ENCODE data around the gene HCFC1R1. TPM values are rescaled to one million over a fixed set of nuclear protein-coding genes. Genes with fewer than 3 reads are reported as not detected.

Gene HCFC1R1
- total RNA-seq, 1 donor from 2014 or later, result 10.2 TPM

DNA sequence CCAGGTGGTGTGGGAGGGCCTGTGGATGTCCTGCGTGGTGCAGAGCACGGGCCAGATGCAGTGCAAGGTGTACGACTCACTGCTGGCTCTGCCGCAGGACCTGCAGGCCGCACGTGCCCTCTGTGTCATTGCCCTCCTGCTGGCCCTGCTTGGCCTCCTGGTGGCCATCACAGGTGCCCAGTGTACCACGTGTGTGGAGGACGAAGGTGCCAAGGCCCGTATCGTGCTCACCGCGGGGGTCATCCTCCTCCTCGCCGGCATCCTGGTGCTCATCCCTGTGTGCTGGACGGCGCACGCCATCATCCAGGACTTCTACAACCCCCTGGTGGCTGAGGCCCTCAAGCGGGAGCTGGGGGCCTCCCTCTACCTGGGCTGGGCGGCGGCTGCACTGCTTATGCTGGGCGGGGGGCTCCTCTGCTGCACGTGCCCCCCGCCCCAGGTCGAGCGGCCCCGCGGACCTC, 10.2 kb downstream of the HCFC1R1 start:
- DNase-seq (ENCODE audit: low read depth), result no peak
- H3K4me3 ChIP-seq (ENCODE audit: low read depth, low read length), result no peak overlapping the region
- no peaks in the 10 kb centered on the region for H3K36me3 ChIP-seq (ENCODE audit: control insufficient read depth, insufficient read depth, low read length)
- H3K27me3 ChIP-seq (ENCODE audit: control insufficient read depth, insufficient read depth, low read length), result peaks cover 12% of the 10 kb centered on the region
- TF ChIP-seq, protein P1, sequence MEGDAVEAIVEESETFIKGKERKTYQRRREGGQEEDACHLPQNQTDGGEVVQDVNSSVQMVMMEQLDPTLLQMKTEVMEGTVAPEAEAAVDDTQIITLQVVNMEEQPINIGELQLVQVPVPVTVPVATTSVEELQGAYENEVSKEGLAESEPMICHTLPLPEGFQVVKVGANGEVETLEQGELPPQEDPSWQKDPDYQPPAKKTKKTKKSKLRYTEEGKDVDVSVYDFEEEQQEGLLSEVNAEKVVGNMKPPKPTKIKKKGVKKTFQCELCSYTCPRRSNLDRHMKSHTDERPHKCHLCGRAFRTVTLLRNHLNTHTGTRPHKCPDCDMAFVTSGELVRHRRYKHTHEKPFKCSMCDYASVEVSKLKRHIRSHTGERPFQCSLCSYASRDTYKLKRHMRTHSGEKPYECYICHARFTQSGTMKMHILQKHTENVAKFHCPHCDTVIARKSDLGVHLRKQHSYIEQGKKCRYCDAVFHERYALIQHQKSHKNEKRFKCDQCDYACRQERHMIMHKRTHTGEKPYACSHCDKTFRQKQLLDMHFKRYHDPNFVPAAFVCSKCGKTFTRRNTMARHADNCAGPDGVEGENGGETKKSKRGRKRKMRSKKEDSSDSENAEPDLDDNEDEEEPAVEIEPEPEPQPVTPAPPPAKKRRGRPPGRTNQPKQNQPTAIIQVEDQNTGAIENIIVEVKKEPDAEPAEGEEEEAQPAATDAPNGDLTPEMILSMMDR (IDR thresholded peaks at IDR 0.05; ENCODE audit: insufficient read depth, low read length, poor library complexity, severe bottlenecking), result no peak

DNA sequence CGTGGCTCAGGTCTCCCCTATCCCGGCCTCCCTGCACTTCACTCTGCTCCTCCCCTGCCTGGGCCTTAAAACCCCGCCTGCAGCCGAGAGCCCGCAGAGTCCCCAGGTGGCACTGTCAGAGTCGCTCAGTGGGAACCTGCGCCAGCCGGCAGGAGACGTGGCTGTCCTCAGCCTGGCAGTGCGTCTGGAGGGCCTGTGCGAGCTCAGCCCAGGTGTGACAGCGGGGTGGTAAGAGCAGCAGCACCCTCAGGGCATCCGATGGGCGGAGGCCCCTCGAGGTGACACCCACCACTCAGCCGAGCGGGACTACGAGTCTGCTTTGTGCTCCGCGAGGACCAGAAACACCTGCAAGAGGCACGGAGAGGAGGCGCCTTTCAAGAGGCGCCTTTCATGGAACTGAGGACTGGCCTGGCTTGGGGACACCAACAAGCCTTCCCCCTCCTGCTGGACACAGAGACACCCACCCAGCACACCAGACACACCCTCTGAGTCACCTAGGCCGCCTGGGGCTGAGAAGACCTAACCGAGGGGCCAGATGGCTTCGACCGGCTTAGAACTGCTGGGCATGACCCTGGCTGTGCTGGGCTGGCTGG, 10.8 kb downstream of the HCFC1R1 start, which contains the start of gene CLDN9:
Gene CLDN9, plus strand, starts transcription at position 96 of the 593 bp plus-strand sequence. Its CDS starts 440 bp downstream, at position 536.
- Histone ChIP-seq H3K36me3 (ENCODE audit: control insufficient read depth, insufficient read depth, low read length) (no peaks in the 10 kb centered on the region), H3K27me3 (ENCODE audit: control insufficient read depth, insufficient read depth, low read length) (peaks cover 12% of the 10 kb centered on the region), H3K4me3 (ENCODE audit: low read depth, low read length) (no peak within 1 kb of the TSS)
- TF ChIP-seq, protein P1 (IDR thresholded peaks at IDR 0.05; ENCODE audit: insufficient read depth, low read length, poor library complexity, severe bottlenecking), result no peak
- no peak for DNase-seq (ENCODE audit: low read depth)

- TF ChIP-seq, protein P1 (IDR thresholded peaks at IDR 0.05; ENCODE audit: insufficient read depth, low read length, poor library complexity, severe bottlenecking), result no peak
- no peak for DNase-seq (ENCODE audit: low read depth)
- Histone ChIP-seq H3K4me3 (ENCODE audit: low read depth, low read length) (no peak overlapping the region), H3K36me3 (ENCODE audit: control insufficient read depth, insufficient read depth, low read length) (no peaks in the 10 kb centered on the region), H3K27me3 (ENCODE audit: control insufficient read depth, insufficient read depth, low read length) (peaks cover 12% of the 10 kb centered on the region)
Observed at GRCh38 chr16:3012246-3012645, 11.5 kb downstream of the HCFC1R1 start.

- Histone ChIP-seq H3K36me3 (ENCODE audit: control insufficient read depth, insufficient read depth, low read length) (no peaks in the 10 kb centered on the region), H3K27me3 (ENCODE audit: control insufficient read depth, insufficient read depth, low read length) (peaks cover 12% of the 10 kb centered on the region), H3K4me3 (ENCODE audit: low read depth, low read length) (no peak overlapping the region)
- no peak for DNase-seq (ENCODE audit: low read depth)
- TF ChIP-seq, protein P1 (IDR thresholded peaks at IDR 0.05; ENCODE audit: insufficient read depth, low read length, poor library complexity, severe bottlenecking), result no peak
Observed at GRCh38 chr16:3010510-3010909, 13.2 kb downstream of the HCFC1R1 start.

- no peak for DNase-seq (ENCODE audit: low read depth)
- Histone ChIP-seq H3K4me3 (ENCODE audit: low read depth, low read length) (no peak overlapping the region), H3K27me3 (ENCODE audit: control insufficient read depth, insufficient read depth, low read length) (peaks cover 14% of the 10 kb centered on the region), H3K36me3 (ENCODE audit: control insufficient read depth, insufficient read depth, low read length) (no peaks in the 10 kb centered on the region)
- TF ChIP-seq, protein P1 (IDR thresholded peaks at IDR 0.05; ENCODE audit: insufficient read depth, low read length, poor library complexity, severe bottlenecking), result no peak
Observed at GRCh38 chr16:3009568-3010390, 14.0 kb downstream of the HCFC1R1 start.
